Endothelial cell of umbilical vein (primary cell): ENCODE results near the gene ADGB. TPM values are rescaled to one million over a fixed set of nuclear protein-coding genes. Genes with fewer than 3 reads are reported as not detected.

Source experiments
- BruUV-seq: library from RNA; stranded (reverse); fragments of 400-500 nt; replicated peaks from 2 replicates; lab custom pipeline; 2021; lab: Mats Ljungman, UMichigan
- CTCF ChIA-PET: fragments of 300-600, 350-600 bp; sonication (Branson Sonifier 250); formaldehyde crosslinking; loops from one replicate; lab custom pipeline; 2021; ENCODE audit warnings: antibody characterized with exemption, inconsistent platforms; lab: Charles Lee
- POLR2A ChIA-PET: fragments of 300-600, 350-600 bp; sonication (Branson Sonifier 250); formaldehyde crosslinking; loops from one replicate; lab custom pipeline; 2021; ENCODE audit warnings: antibody characterized with exemption, inconsistent platforms; lab: Charles Lee
- DNase-seq: peaks from one replicate; pipeline ENCODE4 v3.0.0-alpha.2; 2011; ENCODE audit warnings: low read depth, low spot score
- FAIRE-seq: peaks from 2 replicates; lab custom pipeline; 2011; peaks lifted over from hg19 to GRCh38; lab: Jason Lieb, UNC
- H2AFZ ChIP-seq: 2 replicates; pipeline ENCODE4 v1.6.0; 2012; ENCODE audit warnings: low read depth, low read length, control low read depth, inconsistent platforms
- H3K27ac ChIP-seq: 2 replicates; pipeline ENCODE4 v1.5.1; 2011; ENCODE audit warnings: low read depth, mild to moderate bottlenecking, control low read depth, low read length, moderate library complexity; ENCODE audit not compliant: insufficient read depth
- H3K27me3 ChIP-seq, 2 experiments: 2 replicates each; pipeline versions ENCODE4 v1.6.0 to v1.6.1; 2011; ENCODE audit warnings: low read length in 2 of 2, mixed read lengths in 1 of 2; ENCODE audit not compliant: control insufficient read depth in 2 of 2, insufficient read depth in 2 of 2
- H3K36me3 ChIP-seq, 2 experiments: 2 replicates in 1 of 2; 3 replicates in 1 of 2; pipeline ENCODE4 v1.5.1; 2011; ENCODE audit warnings: low read length in 2 of 2, mild to moderate bottlenecking in 1 of 2, moderate library complexity in 1 of 2; ENCODE audit not compliant: control insufficient read depth in 2 of 2, insufficient read depth in 2 of 2; ENCODE audit errors: extremely low read depth in 1 of 2
- H3K4me1 ChIP-seq: 3 replicates; pipeline ENCODE4 v1.5.1; 2011; ENCODE audit warnings: mild to moderate bottlenecking, low read length; ENCODE audit not compliant: control insufficient read depth, insufficient read depth; ENCODE audit errors: extremely low read depth
- H3K4me2 ChIP-seq: 2 replicates; pipeline ENCODE4 v1.6.1; 2011; ENCODE audit warnings: low read length, control low read depth, mixed read lengths; ENCODE audit not compliant: insufficient read depth
- H3K4me3 ChIP-seq, 3 experiments: fragments of 200-600 bp in 1 of 3; sonication (generic), shearing (Covaris generic) in 1 of 3; replicated peaks in 1 of 3; 2 replicates each; pipeline ENCODE4 v1.5.1; 2011 to 2016; ENCODE audit warnings: control low read depth in 3 of 3, low read length in 3 of 3, mild to moderate bottlenecking in 2 of 3, inconsistent platforms in 1 of 3, low read depth in 1 of 3, moderate library complexity in 1 of 3; ENCODE audit not compliant: insufficient read depth in 1 of 3
- H3K79me2 ChIP-seq: 2 replicates; pipeline ENCODE4 v1.6.0; 2012; ENCODE audit warnings: low read length, inconsistent platforms; ENCODE audit not compliant: control insufficient read depth, insufficient read depth
- H3K9ac ChIP-seq: replicated peaks from 2 replicates; pipeline ENCODE3; 2011; ENCODE audit warnings: low read length, control low read depth; ENCODE audit not compliant: insufficient read depth; ENCODE audit errors: extremely low read depth
- H3K9me1 ChIP-seq: replicated peaks from 3 replicates; pipeline ENCODE4 v1.6.0; 2011; ENCODE audit warnings: mild to moderate bottlenecking, low read length; ENCODE audit not compliant: control insufficient read depth, insufficient read depth; ENCODE audit errors: extremely low read depth
- H3K9me3 ChIP-seq: replicated peaks from 2 replicates; pipeline ENCODE4 v1.5.1; 2012; ENCODE audit warnings: low read length, inconsistent platforms; ENCODE audit not compliant: control insufficient read depth, insufficient read depth
- H4K20me1 ChIP-seq: replicated peaks from 2 replicates; pipeline ENCODE3; 2011; ENCODE audit warnings: mild to moderate bottlenecking, low read length; ENCODE audit not compliant: control insufficient read depth, insufficient read depth; ENCODE audit errors: extremely low read depth
- EZH2 ChIP-seq: IDR thresholded peaks from 2 replicates; pipeline ENCODE4 v1.6.1; 2012; ENCODE audit warnings: borderline replicate concordance, low read depth, mild to moderate bottlenecking, moderate library complexity, low read length, inconsistent platforms; ENCODE audit not compliant: severe bottlenecking
- FOS ChIP-seq: IDR thresholded peaks from 2 replicates; pipeline ENCODE4 v1.6.1; 2011; ENCODE audit warnings: mild to moderate bottlenecking, low read length, moderate library complexity, borderline replicate concordance; ENCODE audit not compliant: insufficient read depth
- GATA2 ChIP-seq: IDR thresholded peaks from 2 replicates; pipeline ENCODE4 v1.7.0; 2011; ENCODE audit warnings: low read depth, mild to moderate bottlenecking, moderate library complexity, mixed read lengths, low read length; ENCODE audit not compliant: insufficient read length, insufficient read depth
- JUN ChIP-seq: IDR thresholded peaks from 2 replicates; pipeline ENCODE4 v1.6.1; 2011; ENCODE audit warnings: borderline replicate concordance, low read depth; ENCODE audit not compliant: insufficient read length, insufficient read depth
- MAX ChIP-seq: IDR thresholded peaks from 2 replicates; pipeline ENCODE4 v1.6.1; 2011; ENCODE audit not compliant: insufficient read depth, insufficient read length
- MYC ChIP-seq: IDR thresholded peaks from one replicate; pipeline ENCODE4 v1.6.1; 2011; ENCODE audit warnings: mild to moderate bottlenecking, low read depth, low read length
- POLR2A ChIP-seq: IDR thresholded peaks from 2 replicates; pipeline ENCODE4 v1.6.1; 2012; ENCODE audit warnings: low read depth, mild to moderate bottlenecking, control low read depth, low read length
- dilution Hi-C: fragments of 300-500 bp; cut with MboI; formaldehyde crosslinking; loops from one replicate; pipeline ENCODE4 v1.15.0; 2019; ENCODE audit warnings: low sequenced_read_pairs; ENCODE audit not compliant: extremely low pct_ligation_motif_present
- intact Hi-C: fragments of 100-400 bp; cut with micrococcal nuclease; formaldehyde crosslinking; loops from one replicate; pipeline ENCODE4 v1.10.0; 2022
- polyA plus RNA-seq, 4 experiments: library from polyadenylated mRNA; depleted of rRNA in 3 of 4; stranded (reverse) in 3 of 4; unstranded in 1 of 4; fragments of >200 nt; gene quantifications; 2 replicates each; pipeline versions ENCODE4 v1.2.1 to v1.2.3, GENCODE V29; 2011 to 2012; ENCODE audit warnings: missing spikeins in 1 of 4
- total RNA-seq: library from RNA; stranded (reverse); gene quantifications from 2 replicates; pipeline ENCODE4 v1.2.3, GENCODE V29; 2021
- TF ChIP-seq, protein P1 (sequence below), 2 donors: IDR thresholded peaks; 1 replicate in 1 of 2; 2 replicates in 1 of 2; pipeline ENCODE4 v1.5.1; 2011; ENCODE audit warnings: low read length in 2 of 2, mild to moderate bottlenecking in 2 of 2, moderate library complexity in 2 of 2, control low read depth in 1 of 2, inconsistent platforms in 1 of 2, low read depth in 1 of 2; ENCODE audit not compliant: insufficient read depth in 1 of 2; ENCODE audit errors: extremely low read depth in 1 of 2

ADGB gene
- total and polyA plus RNA-seq, 2 donors (not counting 3 experiments of a cell fraction or from before 2014, with no cell fraction given): not detected

- DNase-seq: no peak
- Histone ChIP-seq H3K27me3 (no peaks in the 10 kb centered on the region), H2AFZ (no peak overlapping the region), H3K79me2 (no peaks in the 10 kb centered on the region), H3K27ac (no peak overlapping the region), H3K4me2 (no peak overlapping the region), H4K20me1 (no peaks in the 10 kb centered on the region), H3K9me3 (no peaks in the 10 kb centered on the region), H3K36me3 (no peaks in the 10 kb centered on the region), H3K4me1 (no peaks in the 10 kb centered on the region), H3K9ac (no peak overlapping the region), H3K9me1 (no peaks in the 10 kb centered on the region), H3K4me3 (no peak overlapping the region)
- dilution Hi-C loops (no loop called here), intact Hi-C loops (no loop called here)
- TF ChIP-seq, protein P1, sequence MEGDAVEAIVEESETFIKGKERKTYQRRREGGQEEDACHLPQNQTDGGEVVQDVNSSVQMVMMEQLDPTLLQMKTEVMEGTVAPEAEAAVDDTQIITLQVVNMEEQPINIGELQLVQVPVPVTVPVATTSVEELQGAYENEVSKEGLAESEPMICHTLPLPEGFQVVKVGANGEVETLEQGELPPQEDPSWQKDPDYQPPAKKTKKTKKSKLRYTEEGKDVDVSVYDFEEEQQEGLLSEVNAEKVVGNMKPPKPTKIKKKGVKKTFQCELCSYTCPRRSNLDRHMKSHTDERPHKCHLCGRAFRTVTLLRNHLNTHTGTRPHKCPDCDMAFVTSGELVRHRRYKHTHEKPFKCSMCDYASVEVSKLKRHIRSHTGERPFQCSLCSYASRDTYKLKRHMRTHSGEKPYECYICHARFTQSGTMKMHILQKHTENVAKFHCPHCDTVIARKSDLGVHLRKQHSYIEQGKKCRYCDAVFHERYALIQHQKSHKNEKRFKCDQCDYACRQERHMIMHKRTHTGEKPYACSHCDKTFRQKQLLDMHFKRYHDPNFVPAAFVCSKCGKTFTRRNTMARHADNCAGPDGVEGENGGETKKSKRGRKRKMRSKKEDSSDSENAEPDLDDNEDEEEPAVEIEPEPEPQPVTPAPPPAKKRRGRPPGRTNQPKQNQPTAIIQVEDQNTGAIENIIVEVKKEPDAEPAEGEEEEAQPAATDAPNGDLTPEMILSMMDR (IDR thresholded peaks at IDR 0.05; ENCODE audit: extremely low read depth in 1 of 2, insufficient read depth in 1 of 2, low read depth in 1 of 2, low read length in 2 of 2): no peak
- TF ChIP-seq JUN (no peak), GATA2 (no peak), POLR2A (no peak), MAX (no peak), EZH2 (no peak)
- BruUV-seq: no TSS peak
- CTCF ChIA-PET: no interaction called here
- POLR2A ChIA-PET: no interaction called here
- no peak for FAIRE-seq
These were observed 84.1 kb downstream of the ADGB start for GRCh38 chr6:146682919-146683318.

DNA sequence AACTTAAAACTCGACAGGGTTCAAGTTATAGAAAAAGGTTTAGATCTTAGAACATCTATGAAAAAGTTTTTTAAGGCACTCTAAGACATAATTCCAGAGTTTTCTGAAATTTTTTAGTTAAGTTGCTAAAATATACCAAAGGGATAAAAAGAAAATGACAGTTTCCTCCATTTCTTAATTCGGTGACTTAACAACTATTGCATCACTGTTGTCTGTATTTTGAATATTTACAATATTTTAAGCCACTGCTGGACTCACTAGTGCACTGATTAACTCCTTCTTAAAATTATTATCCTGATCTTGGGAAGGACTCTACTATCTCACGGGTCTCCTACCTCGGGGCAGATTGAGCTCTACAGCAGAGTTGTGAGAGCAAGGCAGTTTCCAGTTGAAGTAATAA, 91.0 kb downstream of the ADGB start:
- FAIRE-seq: no peak
- ChIA-PET CTCF (no interaction called here), POLR2A (no interaction called here)

More for the DNA sequence above, 91.0 kb downstream of the ADGB start:
- intact Hi-C loops (loop anchor here (5.0 kb wide), 1 partner anchor 108 kb away; no protein-coding TSS in a partner anchor), dilution Hi-C loops (no loop called here)
- DNase-seq: no peak
- no peaks in the 10 kb centered on the region for H3K4me1 ChIP-seq
- H3K9me1 ChIP-seq: no peaks in the 10 kb centered on the region
- no TSS peak for BruUV-seq
- no peak for TF ChIP-seq MYC
- no peak for TF ChIP-seq MAX
- no peak for TF ChIP-seq FOS
- TF ChIP-seq, protein P1 (IDR thresholded peaks at IDR 0.05; ENCODE audit: extremely low read depth in 1 of 2, insufficient read depth in 1 of 2, low read depth in 1 of 2, low read length in 2 of 2): no peak
- no peak overlapping the region for H3K27ac ChIP-seq
- H3K9ac ChIP-seq: no peak overlapping the region
- no peak overlapping the region for H3K4me2 ChIP-seq
- no peaks in the 10 kb centered on the region for H3K36me3 ChIP-seq
- no peak overlapping the region for H3K4me3 ChIP-seq
- no peak overlapping the region for H2AFZ ChIP-seq
- H3K9me3 ChIP-seq: no peaks in the 10 kb centered on the region
- H3K79me2 ChIP-seq: no peaks in the 10 kb centered on the region
- H4K20me1 ChIP-seq: no peaks in the 10 kb centered on the region
- peaks cover 2 to 8% of the 10 kb centered on the region in 2 experiments for H3K27me3 ChIP-seq
